Vagina (tissue), 2 donors: ENCODE results near the gene HLA-DQB1.

Experiments used
- CTCF ChIP-seq, 3 experiments: fragments of 450-650 bp in 2 of 3; fragments of 200-600 bp in 1 of 3; sonication (generic) in 1 of 3; IDR thresholded peaks; one replicate each; pipeline ENCODE4 v1.5.1; 2017 to 2019; ENCODE audit warnings: antibody characterized with exemption in 3 of 3, mild to moderate bottlenecking in 2 of 3, moderate library complexity in 2 of 3
- POLR2A ChIP-seq, 2 donors: fragments of 450-650 bp; IDR thresholded peaks; one replicate each; pipeline ENCODE4 v1.6.1; 2017; ENCODE audit warnings: antibody characterized with exemption in 2 of 2, mild to moderate bottlenecking in 2 of 2, moderate library complexity in 2 of 2

DNA sequence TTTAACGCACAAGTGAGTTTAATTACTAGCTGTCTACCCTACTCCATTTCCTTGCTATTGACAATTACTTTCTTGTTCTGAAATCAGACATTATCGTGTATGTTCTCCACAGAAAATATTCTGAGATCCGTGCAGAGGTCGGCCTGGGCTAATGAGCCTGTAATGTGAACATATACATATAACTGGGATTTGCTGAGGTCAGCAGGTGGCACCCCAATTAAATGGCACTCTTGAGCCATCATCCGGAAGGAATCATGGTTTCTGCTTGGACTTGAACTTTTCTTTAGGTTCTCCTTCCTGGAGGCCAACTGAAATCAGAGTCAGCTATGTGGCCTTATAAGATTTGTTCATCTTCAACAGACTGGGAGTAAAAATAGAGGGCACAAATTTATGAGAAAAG is 3.6 kb downstream of the HLA-DQB1 start:
- TF ChIP-seq CTCF (IDR thresholded peaks at IDR 0.05) (no peak), POLR2A (IDR thresholded peaks at IDR 0.05) (no peak)
